Right atrium auricular region (tissue), 2 donors: Measurements from ENCODE around the gene HPCAL1. TPM values are rescaled to one million over a fixed set of nuclear protein-coding genes. Genes with fewer than 3 reads are reported as not detected.

Source experiments
- DNase-seq: peaks from one replicate; pipeline ENCODE4 v3.0.0-alpha.2; 2019; ENCODE audit warnings: low spot score
- H3K27ac ChIP-seq, 2 donors: fragments of 200-600 bp; sonication (generic); 1 replicate in 1 of 2; 2 replicates in 1 of 2; pipeline ENCODE4 v1.5.1; 2016 to 2019
- H3K27me3 ChIP-seq, 2 donors: fragments of 200-600 bp; sonication (generic); one replicate each; pipeline versions ENCODE4 v1.5.1 to v1.6.0; 2017 to 2019
- H3K36me3 ChIP-seq: fragments of 200-600 bp; sonication (generic); one replicate; pipeline ENCODE4 v1.5.1; 2016
- H3K4me1 ChIP-seq, 2 donors: fragments of 200-600 bp; sonication (generic); one replicate each; pipeline versions ENCODE4 v1.5.1 to v1.6.0; 2017 to 2019
- H3K4me3 ChIP-seq, 2 donors: fragments of 200-600 bp; sonication (generic); 1 replicate in 1 of 2; 2 replicates in 1 of 2; pipeline ENCODE4 v1.5.1; 2017 to 2019; ENCODE audit warnings: mild to moderate bottlenecking in 1 of 2, moderate library complexity in 1 of 2
- H3K9me3 ChIP-seq, 2 donors: fragments of 200-600 bp; sonication (generic); one replicate each; pipeline ENCODE4 v1.5.1; 2019
- CTCF ChIP-seq, 2 donors: fragments of 200-600 bp; sonication (generic); IDR thresholded peaks; one replicate each; pipeline ENCODE4 v1.5.1; 2019; ENCODE audit warnings: antibody characterized with exemption in 2 of 2
- total RNA-seq, 2 donors: library from RNA; depleted of rRNA; stranded (reverse); fragments of >200 nt; gene quantifications; one replicate each; pipeline ENCODE4 v1.1.0, GENCODE V29; 2016

HPCAL1 gene
- total RNA-seq, 2 donors from 2014 or later, result 28.7 to 35.5 TPM

DNA sequence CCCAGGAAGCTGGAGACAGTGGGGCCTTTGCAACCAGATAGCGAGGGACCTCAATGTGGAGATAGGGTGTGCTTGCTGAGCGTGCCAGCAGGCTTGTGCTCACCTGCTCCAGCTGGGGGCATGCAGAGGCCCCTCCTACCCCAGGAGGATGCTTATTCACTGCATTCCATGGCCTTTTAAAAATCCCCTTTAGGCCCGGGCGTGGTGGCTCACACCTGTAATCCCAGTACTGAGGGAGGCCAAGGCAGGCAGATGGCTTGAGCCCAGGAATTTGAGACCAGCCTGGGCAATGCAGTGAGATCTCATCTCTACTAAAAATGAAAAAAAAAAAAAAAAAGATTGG is 90.9 kb downstream of the HPCAL1 start:
- peaks cover 0 to 33% of the 10 kb centered on the region in 2 donors for H3K4me1 ChIP-seq
- H3K27ac ChIP-seq, result peak overlapping the region in 1 of 2 donors; percentile 7
- no peak overlapping the region for H3K4me3 ChIP-seq
- no peaks in the 10 kb centered on the region for H3K27me3 ChIP-seq
- no peaks in the 10 kb centered on the region for H3K9me3 ChIP-seq
- no peaks in the 10 kb centered on the region for H3K36me3 ChIP-seq
- no peak for TF ChIP-seq CTCF (IDR thresholded peaks at IDR 0.05)
- DNase-seq, result no peak

GRCh38 chr2:10395893-10396292 is 93.2 kb downstream of the HPCAL1 start:
- no peak for TF ChIP-seq CTCF (IDR thresholded peaks at IDR 0.05)
- H3K4me1 ChIP-seq, result peaks cover 0 to 29% of the 10 kb centered on the region in 2 donors
- no peak for DNase-seq

GRCh38 chr2:10396464-10396863 is 93.8 kb downstream of the HPCAL1 start:
- Histone ChIP-seq H3K4me3 (no peak overlapping the region), H3K27me3 (no peaks in the 10 kb centered on the region), H3K9me3 (no peaks in the 10 kb centered on the region), H3K36me3 (no peaks in the 10 kb centered on the region), H3K27ac (no peak overlapping the region), H3K4me1 (peaks cover 0 to 35% of the 10 kb centered on the region in 2 donors)
- no peak for DNase-seq
- TF ChIP-seq CTCF (IDR thresholded peaks at IDR 0.05), result no peak

More at GRCh38 chr2:10395893-10396292, 93.2 kb downstream of the HPCAL1 start:
- no peaks in the 10 kb centered on the region for H3K9me3 ChIP-seq
- H3K36me3 ChIP-seq, result no peaks in the 10 kb centered on the region
- no peaks in the 10 kb centered on the region for H3K27me3 ChIP-seq
- H3K4me3 ChIP-seq, result no peak overlapping the region
- H3K27ac ChIP-seq, result no peak overlapping the region

- no peak overlapping the region for H3K4me3 ChIP-seq
- H3K27me3 ChIP-seq, result no peaks in the 10 kb centered on the region
- DNase-seq, result no peak
- no peak overlapping the region for H3K27ac ChIP-seq
- H3K36me3 ChIP-seq, result no peaks in the 10 kb centered on the region
- peaks cover 0 to 42% of the 10 kb centered on the region in 2 donors for H3K4me1 ChIP-seq
- no peaks in the 10 kb centered on the region for H3K9me3 ChIP-seq
- no peak for TF ChIP-seq CTCF (IDR thresholded peaks at IDR 0.05)
Measured at GRCh38 chr2:10397297-10397875, 94.7 kb downstream of the HPCAL1 start.

DNA sequence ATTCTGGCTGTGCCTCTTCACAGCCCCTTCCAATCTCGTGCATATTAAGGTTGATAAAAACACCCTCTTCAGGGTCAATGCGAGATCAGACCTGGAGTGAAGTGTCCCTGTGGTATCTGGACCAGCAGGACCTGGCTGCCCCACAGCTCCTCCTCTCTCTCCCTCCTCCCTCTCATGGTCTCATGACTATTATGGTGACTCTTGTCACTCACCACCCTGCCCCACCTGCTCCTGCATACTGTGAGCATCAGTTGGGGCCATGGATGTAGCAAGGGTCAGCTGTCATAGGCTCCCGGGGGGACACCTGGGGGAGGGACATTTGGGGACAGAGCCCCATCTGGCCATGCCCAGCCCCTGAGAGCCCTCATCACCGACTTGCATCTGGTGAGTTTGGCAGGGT is 95.2 kb downstream of the HPCAL1 start:
- DNase-seq, result no peak
- Histone ChIP-seq H3K27me3 (no peaks in the 10 kb centered on the region), H3K4me1 (peaks cover 0 to 42% of the 10 kb centered on the region in 2 donors), H3K9me3 (no peaks in the 10 kb centered on the region), H3K4me3 (no peak overlapping the region), H3K27ac (no peak overlapping the region), H3K36me3 (no peaks in the 10 kb centered on the region)
- TF ChIP-seq CTCF (IDR thresholded peaks at IDR 0.05), result no peak

- TF ChIP-seq CTCF (IDR thresholded peaks at IDR 0.05), result no peak
Measured at GRCh38 chr2:10398496-10398895, 95.8 kb downstream of the HPCAL1 start.

More at GRCh38 chr2:10398496-10398895, 95.8 kb downstream of the HPCAL1 start:
- Histone ChIP-seq H3K27me3 (no peaks in the 10 kb centered on the region), H3K36me3 (no peaks in the 10 kb centered on the region), H3K27ac (peak overlapping the region in 1 of 2 donors; percentile 10), H3K4me1 (peaks cover 0 to 36% of the 10 kb centered on the region in 2 donors), H3K4me3 (no peak overlapping the region), H3K9me3 (no peaks in the 10 kb centered on the region)
- DNase-seq, result no peak
